GM20431 (cell line): Measurements from ENCODE around the gene MYF6.

ENCODE experiments used
- in situ Hi-C: fragments of 300-500 bp; cut with MseI, MboI; formaldehyde crosslinking; loops from one replicate; pipeline ENCODE4 v1.15.0; 2020; ENCODE audit warnings: low sequenced_read_pairs; ENCODE audit not compliant: unreplicated experiment

Gene MYF6

DNA sequence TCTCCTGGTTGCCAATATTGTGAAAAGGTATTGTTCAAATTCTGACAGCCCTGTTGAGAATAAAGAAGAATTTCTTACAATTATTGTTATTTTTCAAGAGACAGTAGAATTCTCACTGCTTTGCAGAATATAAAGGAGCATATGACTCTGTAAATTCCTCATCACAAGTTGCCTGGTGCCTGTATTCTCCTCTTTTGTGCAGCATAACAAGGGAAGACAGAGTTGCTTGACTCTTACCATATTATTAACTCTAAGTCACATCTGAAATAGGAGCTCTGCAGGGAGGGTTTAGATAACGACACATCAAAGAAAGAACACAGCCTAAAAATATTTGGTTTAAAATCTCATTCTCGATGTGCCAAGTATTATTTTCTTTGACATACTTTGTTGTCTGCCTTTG lies 40.4 kb downstream of the MYF6 start:
- in situ Hi-C loops = no loop called here

DNA sequence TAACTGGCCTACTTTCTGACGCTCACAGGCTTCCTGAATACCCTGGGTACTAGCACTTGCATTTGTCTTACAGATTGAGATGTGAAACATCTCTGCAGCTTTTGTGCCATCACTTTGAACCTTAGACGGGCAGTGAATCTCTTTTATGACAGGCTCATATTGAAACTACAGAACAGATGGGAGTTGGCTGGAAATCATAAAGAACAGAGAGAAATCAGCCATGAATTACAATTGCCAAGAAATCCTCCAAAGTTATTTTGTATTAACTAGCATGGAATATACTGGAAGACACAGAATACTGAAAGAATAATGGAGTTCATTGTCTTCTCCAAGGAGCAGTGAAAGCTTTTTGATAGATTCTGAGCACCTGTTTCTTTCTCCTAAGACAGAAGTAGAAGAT lies 42.0 kb downstream of the MYF6 start:
- in situ Hi-C loops = no loop called here

DNA sequence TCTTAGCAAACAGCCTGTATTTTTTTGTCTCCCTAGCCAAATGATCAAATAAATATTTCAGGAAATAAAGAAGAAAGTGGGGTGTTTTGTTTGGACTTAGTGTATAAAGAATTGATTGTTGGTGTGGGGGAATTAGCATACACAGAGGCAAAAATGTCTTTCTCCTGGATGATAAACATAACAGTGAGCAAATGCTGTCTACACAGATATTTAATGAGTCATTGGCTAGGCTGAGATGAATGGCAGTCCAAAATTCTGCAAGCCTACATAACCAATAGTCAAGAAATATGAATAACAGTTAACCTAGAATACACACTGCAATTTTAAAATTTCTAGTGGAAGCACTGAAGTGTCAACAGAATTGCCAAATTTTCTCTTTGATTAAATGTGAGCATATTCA lies 45.0 kb downstream of the MYF6 start:
- in situ Hi-C loops = loop anchor here (25.0 kb wide), 2 partner anchors 185 to 265 kb away; partner anchors contain the start of gene LIN7A

DNA sequence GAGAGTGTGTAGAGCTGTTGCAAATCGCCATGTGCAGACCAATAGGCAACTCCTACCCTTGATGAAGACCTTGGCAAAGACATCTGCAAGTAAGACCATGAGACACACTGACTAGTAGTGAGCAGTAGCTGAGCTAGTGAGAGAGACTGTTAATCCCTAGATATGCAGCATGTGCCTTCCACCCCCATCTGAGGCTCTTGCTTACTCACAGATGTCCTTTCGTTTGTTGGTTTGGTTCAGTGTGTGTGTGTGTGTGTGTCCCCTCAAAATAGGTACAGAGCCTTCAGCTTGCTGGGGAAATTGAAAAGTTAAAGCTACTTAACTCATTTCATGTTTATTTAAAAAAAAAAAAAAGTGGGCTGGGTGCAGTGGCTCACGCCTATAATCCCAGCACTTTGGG lies 46.8 kb downstream of the MYF6 start:
- in situ Hi-C loops = loop anchor here (25.0 kb wide), 2 partner anchors 183 to 267 kb away; partner anchors contain the start of gene LIN7A

DNA sequence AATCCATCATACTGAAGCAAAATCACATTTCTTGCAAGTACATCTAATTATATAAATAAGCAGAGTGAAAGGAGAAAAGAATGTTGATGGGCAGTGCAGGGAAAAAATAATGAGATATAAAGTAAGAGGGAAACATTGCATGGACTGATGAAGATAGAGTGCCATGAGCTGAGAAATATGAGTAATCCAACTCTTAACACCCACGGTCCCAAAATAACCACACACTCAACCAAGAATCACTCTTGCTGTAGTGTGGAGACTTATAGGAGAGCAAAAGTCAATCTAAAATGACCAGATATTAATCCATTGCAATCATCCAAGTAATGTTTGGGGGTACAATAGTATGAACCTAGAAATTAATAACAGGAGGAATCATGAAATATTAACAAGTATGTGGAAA lies 49.4 kb downstream of the MYF6 start:
- in situ Hi-C loops = loop anchor here (25.0 kb wide), 2 partner anchors 180 to 270 kb away; partner anchors contain the start of gene LIN7A
